Stimulated activated CD4-positive, alpha-beta T cell treated with anti-CD3 and anti-CD28 coated beads, Interleukin-12 subunit alpha, Interleukin-12 subunit beta, amount 100 ng/mL, for 24 hours (primary cell): Measurements from ENCODE around the gene TPP1.

Experiments used
- DNase-seq, 2 experiments: peaks; one replicate each; pipeline ENCODE4 v3.0.0-alpha.2; 2020; ENCODE audit warnings: low read depth in 2 of 2

Gene TPP1

DNA sequence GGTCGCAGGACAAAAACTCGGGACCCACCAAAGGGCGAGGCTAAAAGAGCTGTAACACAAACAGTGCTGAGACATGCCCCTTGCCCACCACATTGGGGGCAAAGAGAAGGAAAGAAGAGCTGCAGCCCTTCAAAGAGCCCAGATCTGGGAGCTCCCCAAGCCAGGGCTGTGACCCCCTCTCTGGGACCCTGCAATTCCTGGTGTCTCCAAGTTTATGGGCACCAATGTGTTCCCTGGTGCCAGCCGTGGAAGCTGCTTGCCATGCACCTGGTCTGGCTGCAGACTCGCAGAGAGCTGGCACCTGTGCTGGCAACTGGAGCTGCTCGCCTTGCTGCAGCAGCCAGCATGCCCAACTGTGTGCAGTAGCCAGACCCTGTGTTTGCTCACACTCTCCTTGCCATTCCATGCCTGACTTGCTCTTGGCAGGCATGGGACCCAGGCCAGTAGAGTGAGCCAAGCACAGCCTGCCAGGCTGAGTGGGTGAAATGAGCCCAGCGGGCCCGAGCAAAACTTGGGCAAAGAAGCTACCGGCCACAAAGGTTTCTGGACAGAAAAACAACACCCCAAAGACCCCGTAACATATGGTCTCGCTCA, 31.8 kb downstream of the TPP1 start:
- DNase-seq: no peak

DNA sequence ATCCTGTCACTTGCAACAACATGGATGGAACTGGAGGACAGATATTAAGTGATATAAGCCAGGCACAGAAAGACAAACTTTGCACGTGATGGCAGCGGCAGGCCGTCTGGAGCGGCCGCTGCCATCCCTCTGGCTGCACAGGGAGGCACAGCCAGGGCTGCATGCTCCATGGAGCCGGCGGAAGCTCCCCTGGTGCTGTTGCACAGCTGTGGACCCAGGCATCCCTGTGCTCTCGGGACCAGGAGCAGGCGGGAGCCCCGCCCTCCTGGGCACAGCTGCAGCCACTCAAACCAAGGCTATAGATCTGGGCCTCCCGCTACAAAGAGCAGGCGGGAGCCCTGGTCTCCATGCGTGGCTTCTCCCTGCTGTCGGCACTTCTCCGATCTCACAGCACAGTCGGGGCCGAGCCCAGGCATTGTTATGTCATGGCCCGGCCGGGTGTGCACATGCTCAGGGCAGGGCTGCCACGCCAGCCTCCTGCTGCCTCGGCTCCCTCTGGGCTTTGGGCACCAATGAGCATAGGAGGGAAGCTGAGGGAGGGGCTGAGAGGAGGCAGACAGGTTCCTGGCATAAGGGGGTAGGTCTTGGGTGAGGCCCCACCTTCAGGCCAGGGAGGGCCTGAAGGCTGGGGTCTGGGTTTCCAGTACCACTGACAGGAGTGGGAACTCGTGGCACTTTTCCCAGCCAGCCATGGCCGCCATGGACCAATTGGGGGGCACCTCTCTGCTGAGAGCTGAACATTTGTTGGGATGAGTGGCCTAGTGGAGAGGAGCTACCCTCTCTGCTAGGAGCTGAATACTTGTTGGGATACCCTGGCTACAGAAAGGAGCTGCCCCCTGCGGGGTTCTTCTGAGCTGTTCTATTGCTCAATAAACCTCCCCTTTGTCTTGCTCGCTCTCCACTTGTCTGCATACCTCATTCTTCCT, 32.5 kb downstream of the TPP1 start:
- DNase-seq: no peak

DNA sequence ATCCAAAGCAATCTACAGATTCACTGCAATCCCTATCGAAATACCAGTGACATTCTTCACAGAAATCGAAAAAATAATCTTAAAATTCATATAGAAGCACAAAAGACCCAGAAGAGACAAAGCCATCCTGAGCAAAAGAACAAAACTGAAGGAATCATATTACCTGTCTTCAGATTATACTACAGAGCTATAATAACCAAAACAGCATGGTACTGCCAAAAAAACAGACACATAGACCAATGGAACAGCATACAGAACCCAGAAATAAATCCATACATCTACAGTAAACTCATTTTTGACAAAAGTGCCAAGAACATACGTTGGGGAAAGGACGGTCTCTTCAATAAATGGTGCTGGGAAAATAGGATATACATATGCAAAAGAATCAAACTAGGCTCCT, 34.7 kb downstream of the TPP1 start:
- DNase-seq: no peak

DNA sequence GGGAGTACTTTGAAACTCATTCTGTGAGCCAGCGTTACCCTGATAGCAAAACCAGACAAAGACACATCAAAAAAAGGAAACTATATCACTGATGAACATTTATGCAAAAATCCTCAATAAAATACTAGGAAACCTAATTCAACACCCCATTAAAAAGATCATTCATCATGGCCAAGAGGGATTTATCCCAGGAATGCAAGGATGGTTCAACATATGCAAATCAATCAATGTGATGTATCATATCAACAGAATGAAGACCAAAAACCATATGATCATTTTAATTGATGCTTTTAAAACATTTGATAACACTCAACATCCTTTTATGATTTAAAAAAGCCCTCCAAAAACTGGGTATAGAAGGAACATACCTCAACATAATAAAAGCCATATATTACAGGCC, 35.6 kb downstream of the TPP1 start:
- no peak for DNase-seq

DNA sequence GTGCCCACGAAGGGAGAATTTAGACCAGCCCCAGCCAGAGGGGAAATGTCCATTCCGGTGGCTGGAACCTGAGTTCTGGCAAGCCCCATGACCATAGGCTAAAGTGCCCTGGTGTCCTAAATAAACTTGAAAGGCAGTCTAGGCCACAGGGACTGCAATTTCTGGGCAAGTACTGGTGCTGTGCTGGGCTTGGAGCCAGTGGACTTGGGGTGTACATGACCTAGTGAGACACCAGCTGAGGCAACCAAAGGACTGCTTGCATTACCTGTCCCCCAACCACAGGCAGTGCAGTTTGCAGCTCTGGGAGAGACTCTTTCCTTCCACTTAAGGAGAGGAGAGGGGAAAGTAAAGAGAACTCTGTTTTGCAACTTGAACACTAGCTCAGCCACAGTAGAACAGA, 39.5 kb downstream of the TPP1 start:
- no peak for DNase-seq

DNA sequence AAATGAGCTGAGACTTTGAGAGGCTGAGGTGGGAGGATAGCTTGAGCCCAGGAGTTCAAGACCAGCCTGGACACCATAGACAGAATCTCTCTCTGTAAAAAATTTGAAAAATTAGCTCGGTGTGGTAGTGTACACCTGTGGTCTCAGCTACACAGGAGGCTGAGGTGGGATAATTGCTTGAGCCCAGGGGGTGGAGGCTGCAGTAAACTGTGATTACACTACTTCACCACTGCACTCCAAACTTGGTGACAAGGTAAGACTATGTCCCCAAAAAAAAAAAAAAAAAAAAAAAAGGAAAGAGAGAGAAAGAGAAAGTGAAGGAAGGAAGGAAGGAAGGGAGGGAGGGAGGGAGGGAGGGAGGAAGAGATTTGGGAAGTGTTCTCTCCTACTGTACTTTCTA, 41.1 kb downstream of the TPP1 start:
- DNase-seq: no peak

DNA sequence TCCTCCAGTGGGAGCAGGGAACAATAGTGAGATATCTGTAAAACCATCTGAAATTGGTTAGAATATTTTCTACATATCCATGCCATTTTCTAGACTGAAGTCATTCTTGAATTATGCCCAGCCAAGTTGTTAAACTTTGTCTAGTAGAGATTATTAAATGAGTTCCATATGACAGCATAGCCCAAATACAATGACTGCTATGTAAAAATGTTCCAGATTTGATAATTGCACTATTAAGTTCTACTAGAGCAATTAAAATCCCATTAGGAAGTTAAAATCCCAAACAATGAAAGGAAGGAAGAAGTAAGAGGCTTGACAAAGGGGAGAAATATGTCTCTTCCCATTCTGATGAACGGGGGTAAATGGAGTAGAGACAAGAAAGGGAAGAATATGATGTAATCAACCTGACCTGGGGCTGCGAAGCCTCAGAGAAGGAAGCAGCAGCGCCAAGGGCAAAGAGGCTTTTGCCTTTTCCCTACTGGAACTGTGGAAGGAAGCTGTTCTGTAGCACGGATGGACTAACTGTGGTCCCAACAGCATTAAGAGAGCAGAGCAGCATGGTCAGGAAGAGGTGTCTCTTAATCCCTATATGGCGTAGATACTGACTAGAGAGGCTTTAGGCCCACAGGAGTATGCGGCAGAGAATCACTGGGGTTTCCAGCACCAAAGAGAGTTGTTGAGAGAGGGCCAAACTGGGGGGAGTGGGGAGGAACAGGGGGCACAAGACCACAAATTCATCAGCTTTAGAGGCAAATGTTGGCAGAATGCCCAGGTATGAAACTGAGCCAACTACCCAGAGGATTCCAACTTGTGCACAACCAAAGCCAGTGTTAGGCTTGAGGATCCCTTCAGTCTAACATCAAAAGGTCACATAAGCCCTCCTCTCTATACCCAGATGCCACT, 42.5 kb downstream of the TPP1 start:
- no peak for DNase-seq

DNA sequence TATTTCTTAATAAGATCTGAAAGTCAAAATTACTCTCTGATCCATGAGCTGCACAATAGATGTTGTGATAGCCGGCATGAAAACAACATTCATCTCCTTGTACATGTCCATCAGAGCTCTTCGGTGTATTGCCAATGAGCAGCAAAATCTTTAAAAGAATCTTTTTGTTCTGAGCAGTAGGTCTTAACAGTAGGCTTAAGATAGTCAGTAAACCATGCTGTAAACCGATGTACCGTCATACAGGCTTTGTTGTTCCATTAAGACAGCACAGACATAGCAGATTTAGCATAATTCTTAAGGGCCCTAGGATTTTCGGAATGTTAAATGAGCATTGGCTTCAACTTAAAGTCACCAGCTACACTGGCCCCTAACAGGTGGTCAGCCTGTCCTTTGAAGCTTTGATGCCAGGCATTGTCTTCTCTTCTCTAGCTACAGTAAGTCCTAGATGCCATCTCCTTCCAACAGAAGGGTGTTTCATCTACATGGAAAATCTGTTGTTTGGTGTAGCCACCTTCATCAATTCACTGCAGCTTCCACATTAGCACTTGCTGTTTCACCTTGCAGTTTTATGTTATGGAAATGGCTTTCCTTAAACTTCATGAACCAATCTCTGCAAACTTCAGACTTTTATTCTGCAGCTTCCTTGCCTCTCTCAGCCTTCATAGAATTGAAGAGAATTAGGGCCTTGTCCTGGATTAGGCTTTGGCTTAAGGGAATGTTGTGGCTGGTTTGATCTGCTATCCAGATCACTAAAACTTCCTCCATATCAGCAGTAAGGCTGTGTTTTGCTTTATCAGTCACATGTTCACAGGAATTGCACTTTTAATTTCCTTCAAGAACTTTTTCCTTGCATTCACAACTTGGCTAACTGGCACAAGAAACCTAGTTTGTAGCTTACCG, 44.2 kb downstream of the TPP1 start:
- DNase-seq: no peak

DNA sequence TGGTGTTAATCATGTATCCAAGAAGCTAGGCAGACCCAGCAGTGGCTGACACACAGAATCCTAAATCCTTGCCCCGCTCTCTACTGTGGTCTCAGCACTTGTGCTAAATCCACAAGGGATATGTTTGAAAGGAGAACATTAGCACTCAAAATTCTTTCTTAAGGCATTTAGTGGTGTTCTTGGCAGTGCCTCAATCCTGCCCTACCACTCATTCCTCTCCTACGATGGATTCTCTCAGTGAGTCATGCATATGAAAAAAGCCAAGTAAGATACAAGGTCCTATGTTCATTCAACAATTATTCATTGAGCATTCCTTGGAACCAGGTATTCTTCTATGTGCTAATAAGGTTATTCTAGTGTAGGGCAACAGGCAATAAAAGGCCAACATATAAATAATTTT, 47.0 kb downstream of the TPP1 start:
- DNase-seq: no peak

DNA sequence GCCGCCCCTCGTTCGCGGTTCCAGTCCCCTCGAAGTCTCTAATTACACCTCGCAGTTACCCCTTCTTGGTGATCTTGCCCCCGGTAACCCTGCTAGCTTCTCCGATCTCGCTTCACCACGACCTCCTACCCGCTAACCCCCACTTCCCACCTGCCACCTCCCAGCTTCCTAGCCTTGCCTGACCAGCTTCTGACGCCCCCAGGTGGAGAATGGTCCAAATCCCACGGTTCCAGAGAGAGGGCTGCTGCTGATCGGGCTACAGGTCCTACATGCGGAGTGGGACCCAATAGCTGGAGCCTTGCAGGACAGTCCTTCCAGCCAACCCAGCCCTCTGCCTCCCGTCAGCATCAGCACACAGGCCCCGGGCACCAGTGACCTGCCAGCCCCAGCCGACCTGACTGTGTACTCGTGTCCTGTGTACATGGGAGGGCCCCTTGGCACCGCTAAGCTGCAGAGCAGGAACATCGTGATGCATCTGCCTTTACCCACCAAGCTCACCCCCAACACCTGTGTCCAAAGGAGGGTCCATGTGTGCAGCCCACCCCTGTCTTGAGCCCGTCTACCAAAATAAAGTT, 47.7 kb downstream of the TPP1 start:
- DNase-seq: no peak

DNA sequence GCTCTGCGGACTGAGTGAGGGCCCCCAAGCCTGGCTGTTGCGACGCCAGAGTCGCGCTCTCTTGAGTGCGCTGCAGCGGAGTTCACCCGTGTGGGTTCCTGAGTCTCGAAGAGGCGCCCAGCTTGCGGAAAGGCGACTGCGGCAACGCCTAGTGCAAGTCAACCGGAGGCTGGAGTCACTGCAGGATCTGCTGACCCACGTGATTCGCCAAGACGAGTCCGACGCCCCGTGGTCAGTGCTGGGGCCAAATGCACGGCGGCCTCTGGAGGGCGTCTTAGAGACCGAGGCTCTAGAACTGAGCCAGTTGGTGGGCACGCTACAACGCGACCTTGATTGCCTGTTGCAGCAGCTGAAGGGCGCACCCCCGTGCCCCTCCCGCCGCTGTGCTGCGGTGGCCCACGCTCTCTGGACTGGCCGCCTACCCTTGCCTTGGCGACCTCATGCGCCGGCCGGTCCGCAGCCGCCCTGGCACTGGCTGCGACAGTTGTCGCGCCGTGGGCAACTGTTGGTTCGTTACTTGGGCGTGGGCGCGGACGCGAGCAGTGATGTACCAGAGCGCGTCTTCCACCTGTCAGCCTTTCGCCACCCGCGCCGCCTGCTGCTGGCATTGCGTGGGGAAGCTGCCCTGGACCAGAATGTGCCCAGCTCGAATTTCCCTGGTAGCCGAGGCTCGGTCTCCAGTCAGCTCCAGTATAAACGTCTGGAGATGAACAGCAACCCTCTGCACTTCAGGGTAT, 48.4 kb downstream of the TPP1 start:
- no peak for DNase-seq

DNA sequence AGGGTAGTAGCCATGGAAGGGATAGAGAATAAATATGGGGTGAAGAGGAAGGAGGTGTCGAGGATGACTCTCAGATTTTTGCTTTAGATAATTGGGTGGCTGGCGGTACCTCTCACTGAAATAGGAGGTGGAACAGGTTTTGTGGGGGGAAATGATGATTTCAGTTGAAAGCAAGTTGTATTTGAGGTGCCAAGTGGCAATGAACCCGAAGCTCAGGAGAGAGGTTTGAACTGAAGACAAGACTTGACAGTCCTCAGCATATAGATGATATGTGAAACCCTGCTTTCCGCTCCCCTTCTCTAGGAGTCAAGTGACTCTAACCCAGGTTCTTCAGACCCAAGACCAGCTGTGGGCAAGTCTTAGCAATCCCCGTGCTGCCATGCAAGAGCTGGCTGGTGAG, 49.5 kb downstream of the TPP1 start:
- no peak for DNase-seq

DNA sequence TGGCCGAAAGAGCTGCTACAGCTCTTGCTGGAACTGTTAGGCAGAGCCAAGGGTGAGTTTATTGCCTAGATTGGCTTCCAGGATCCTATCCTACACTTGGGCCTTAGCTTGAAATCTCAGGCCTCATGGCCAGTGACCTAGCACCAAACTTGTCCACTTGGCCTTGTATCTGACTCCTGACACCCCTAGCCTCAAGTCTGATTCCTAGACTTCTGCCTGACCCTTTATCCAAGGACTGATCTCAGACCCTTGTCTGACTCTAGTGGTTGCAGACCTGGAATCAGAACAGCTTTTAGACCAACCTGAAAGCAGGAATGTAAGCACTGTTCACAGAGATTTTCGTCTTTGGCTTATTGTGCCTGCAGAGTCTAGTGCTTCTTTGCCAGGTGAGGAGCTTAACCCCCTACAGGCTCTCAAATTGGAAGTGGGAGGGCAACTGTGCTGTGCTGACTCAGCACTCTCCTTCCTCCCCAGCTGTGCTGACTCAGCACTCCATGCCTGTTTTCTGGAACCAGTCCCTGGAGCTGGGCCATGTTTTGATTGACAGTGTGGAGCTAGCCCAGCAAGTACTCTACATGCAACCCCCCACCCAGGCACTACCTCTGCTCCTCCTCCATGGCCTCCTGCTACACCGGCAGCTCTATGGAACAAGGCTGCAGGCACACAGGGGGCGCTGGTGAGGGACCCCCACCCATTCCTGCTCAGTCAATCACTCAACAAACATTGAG, 50.9 kb downstream of the TPP1 start:
- no peak for DNase-seq

DNA sequence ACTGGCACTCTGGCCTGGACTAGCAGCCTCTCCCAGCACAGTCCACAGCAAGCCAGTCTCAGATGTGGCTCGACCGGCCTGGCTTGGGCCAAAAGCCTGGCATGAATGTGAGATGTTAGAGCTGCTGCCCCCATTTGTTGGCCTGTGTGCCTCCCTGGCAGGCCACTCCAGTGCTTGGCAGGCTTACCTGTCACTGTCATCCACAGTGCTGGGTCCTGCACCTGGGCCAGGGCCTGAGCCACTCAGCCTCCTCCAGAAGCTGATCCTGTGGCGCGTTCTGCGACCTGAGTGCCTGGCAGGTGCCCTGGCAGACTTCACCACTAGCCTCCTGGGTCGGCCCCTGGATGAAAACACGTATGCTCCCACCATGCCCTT, 51.9 kb downstream of the TPP1 start:
- DNase-seq: no peak

DNA sequence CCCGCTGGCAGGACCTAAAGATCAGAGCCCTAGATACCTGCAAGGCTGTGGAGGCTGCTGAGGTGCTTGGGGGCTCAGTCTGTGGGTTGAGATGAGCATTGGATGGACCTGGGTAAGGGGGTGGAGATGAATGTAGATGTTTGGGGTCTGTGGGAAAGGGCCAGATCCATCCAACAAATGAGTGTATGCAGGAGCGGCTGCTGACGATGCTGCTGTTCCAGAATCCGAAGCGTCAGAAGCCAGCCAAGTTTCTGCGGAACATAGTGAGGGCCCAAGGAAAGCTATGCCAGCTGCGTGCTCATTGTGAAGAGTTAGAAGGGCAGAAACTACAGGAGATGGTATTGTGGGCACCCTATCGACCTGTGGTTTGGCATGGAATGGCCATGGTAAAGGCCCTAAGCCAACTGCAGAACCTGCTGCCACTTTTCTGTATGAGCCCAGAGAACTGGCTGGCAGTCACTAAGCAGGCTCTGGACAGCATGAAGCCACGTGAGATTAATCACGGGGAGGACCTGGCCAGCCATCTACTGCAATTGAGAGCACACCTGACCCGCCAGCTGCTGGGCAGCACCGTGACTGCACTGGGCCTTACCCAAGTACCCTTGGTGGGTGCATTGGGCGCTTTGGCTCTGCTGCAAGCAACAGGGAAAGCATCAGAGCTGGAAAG, 52.4 kb downstream of the TPP1 start:
- DNase-seq: no peak

DNA sequence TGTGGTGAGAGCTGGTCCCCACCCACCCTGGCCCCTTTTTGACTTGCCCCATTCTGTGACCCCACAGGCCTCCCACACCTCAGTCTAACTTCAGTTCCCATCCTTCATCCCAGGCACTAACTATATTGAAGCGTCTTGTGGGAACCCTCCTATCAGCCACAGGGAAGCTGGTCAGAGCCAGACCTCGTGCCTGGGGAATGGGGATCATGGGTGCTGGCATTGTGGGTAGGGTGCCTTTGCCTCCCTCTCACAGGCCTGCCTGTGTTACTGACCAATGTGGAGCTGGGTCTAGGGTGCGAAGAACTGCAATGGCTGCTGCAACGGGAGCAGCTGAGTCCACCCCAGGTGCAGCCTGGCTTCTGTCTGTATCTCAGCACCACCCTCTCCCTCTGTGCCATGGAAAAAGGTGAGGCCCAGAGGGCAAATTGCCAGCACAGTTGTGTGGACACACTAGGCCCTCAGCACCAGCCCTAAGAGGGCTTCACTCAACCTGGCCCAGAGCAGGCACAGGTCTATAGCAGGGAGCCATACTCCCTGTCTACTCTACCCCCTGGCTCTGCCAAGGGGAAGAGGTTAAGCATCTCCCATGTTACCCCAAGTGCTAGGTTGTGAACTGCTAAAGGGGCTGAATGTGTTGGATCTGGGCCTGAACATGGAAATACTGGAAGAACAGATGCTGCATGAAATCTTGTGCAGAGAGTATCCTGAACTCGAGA, 53.1 kb downstream of the TPP1 start:
- no peak for DNase-seq

DNA sequence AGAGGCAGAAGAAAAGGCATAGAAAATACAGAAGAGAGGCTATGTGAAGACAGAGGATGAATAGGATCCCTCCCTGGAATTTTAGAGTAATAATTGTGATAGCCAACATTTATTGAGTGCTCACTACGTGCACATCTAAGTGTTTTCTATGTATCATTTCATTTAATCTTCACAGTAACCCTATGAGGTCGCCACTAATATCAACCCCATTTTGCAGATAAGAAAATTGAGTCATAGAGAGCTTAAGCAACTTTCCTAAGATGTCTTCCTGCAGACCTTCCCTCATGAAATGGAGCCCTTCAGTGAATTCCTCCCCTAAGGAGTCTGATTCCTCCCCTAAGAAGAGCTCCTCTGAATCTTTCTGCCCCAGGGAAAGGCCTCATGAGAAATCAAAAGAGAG, 53.9 kb downstream of the TPP1 start:
- no peak for DNase-seq

DNA sequence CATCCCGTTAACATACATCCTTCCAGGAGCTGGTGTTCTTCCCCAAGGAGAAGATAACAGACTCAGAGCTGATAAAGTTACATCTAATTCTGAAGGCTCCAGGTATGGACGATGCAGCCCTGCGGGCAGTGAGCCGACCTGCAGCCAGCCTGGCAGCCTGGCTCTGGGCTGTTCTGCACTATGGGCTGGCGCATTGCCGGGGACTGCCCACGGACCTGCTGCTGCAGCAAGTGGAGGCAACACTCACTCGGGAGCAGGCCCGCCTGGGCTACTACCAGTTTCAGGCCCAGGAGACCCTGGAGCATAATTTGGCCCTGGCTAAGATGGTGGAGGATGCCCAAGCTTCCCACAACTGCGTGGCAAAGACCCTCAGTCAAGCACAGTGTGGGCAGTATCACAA, 55.6 kb downstream of the TPP1 start:
- no peak for DNase-seq
